Keratinocyte (primary cell): Measurements from ENCODE around the gene KDM1B.

Experiments
- CTCF ChIP-seq, 3 experiments: IDR thresholded peaks in 1 of 3; conservative IDR thresholded peaks in 1 of 3; optimal IDR thresholded peaks in 1 of 3; 2 replicates in 2 of 3; 3 replicates in 1 of 3; pipeline versions ENCODE3 to v1.5.1; 2011; ENCODE audit warnings: low read length in 3 of 3, mild to moderate bottlenecking in 3 of 3, moderate library complexity in 2 of 3, control low read depth in 1 of 3, inconsistent platforms in 1 of 3; ENCODE audit not compliant: insufficient read depth in 2 of 3; ENCODE audit errors: extremely low read depth in 1 of 3
- EZH2 ChIP-seq: IDR thresholded peaks from one replicate; pipeline ENCODE4 v1.6.1; 2012; ENCODE audit warnings: inconsistent platforms, mild to moderate bottlenecking, low read length, moderate library complexity

- TF ChIP-seq CTCF (optimal IDR thresholded peaks at IDR 0.05 in 1 of 3, IDR thresholded peaks at IDR 0.05 in 1 of 3, conservative IDR thresholded peaks at IDR 0.05 in 1 of 3; ENCODE audit: extremely low read depth in 1 of 3, insufficient read depth in 2 of 3, low read length in 3 of 3): no peak
- no peak for TF ChIP-seq EZH2
Measured at GRCh38 chr6:18151801-18152200, 3.4 kb upstream of the KDM1B start.
